Fibroblast of mammary gland (primary cell): ENCODE data around the gene TIAM2.

Experiments used
- DNase-seq: peaks from one replicate; pipeline ENCODE4 v3.0.0-alpha.2; 2010; ENCODE audit warnings: low read depth
- H3K4me3 ChIP-seq: 2 replicates; pipeline ENCODE4 v1.5.1; 2011; ENCODE audit warnings: low read depth, mild to moderate bottlenecking, low read length, moderate library complexity; ENCODE audit not compliant: control insufficient read depth
- CTCF ChIP-seq: conservative IDR thresholded peaks from 2 replicates; pipeline ENCODE4 v1.5.1; 2011; ENCODE audit warnings: low read depth, low read length, inconsistent platforms; ENCODE audit not compliant: control insufficient read depth, insufficient read depth

The TIAM2 gene

GRCh38 chr6:155121294-155121693 lies 126.2 kb downstream of the TIAM2 start:
- TF ChIP-seq CTCF = no peak
- no peak for DNase-seq
- H3K4me3 ChIP-seq = no peak overlapping the region

- TF ChIP-seq CTCF = no peak
- DNase-seq = no peak
- no peak overlapping the region for H3K4me3 ChIP-seq
Measured at GRCh38 chr6:155121699-155122098, 126.6 kb downstream of the TIAM2 start.

- no peak overlapping the region for H3K4me3 ChIP-seq
- no peak for DNase-seq
- no peak for TF ChIP-seq CTCF
Measured at GRCh38 chr6:155122199-155122950, 127.3 kb downstream of the TIAM2 start.

DNA sequence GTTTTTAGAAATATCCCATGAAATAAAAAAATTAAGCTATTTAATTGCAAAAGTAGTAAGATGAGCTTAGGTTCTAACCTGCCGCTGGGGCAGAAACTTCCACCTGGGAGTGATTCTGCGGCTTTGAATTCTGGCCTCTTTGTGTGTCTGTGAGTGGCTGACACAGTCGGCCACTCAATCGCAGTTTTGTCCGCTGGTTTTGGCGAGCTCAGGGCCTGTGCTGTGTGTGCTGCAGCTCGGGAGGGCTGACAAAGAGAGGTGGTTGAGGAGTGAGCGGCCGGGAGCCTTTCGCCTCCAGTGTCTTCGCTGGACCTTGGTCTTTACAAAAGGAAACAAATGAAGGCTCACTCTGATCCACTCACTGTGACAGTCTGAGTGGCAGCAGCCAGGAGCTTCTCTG lies 128.4 kb downstream of the TIAM2 start:
- H3K4me3 ChIP-seq = no peak overlapping the region
- TF ChIP-seq CTCF = no peak
- DNase-seq = no peak

GRCh38 chr6:155125906-155126305 lies 130.8 kb downstream of the TIAM2 start:
- no peak overlapping the region for H3K4me3 ChIP-seq
- peak; percentile 74 for DNase-seq
- no peak for TF ChIP-seq CTCF

GRCh38 chr6:155126727-155127439 lies 131.8 kb downstream of the TIAM2 start:
- no peak for TF ChIP-seq CTCF
- no peak overlapping the region for H3K4me3 ChIP-seq
- DNase-seq = peak; percentile 77

DNA sequence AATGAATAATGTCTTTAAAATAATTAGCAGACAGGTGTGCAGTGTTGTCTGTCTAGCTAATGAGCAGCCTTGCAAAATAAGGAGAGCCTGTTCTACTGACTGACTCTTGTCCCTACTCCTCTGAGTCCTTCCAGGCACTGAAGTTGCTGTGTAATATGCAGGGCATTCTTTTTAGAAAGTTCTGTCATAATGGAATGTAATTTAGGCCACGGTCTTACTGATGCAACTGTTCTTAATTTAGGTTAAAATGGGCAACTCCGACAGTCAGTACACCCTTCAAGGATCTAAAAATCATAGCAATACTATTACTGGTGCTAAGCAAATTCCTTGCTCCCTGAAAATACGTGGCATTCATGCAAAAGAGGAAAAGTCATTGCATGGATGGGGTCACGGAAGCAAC lies 133.9 kb downstream of the TIAM2 start:
- no peak for TF ChIP-seq CTCF
- no peak overlapping the region for H3K4me3 ChIP-seq
- DNase-seq = no peak
